Mucosa of stomach (tissue), 1 donor: ENCODE data around the gene FHIP1A.

Experiments
- H3K27me3 ChIP-seq: one replicate; pipeline ENCODE4 v1.7.0; 2013; ENCODE audit warnings: mild to moderate bottlenecking, low read length; ENCODE audit not compliant: control insufficient read depth, insufficient read depth
- H3K36me3 ChIP-seq: one replicate; pipeline ENCODE4 v1.7.0; 2013; ENCODE audit warnings: low read length; ENCODE audit not compliant: control insufficient read depth, insufficient read depth
- H3K4me1 ChIP-seq: one replicate; pipeline ENCODE4 v1.7.0; 2013; ENCODE audit warnings: mild to moderate bottlenecking, low read length; ENCODE audit not compliant: control insufficient read depth, insufficient read depth
- H3K4me3 ChIP-seq: one replicate; pipeline ENCODE4 v1.7.0; 2013; ENCODE audit warnings: low read length
- H3K9ac ChIP-seq: one replicate; pipeline ENCODE4 v1.7.0; 2013; ENCODE audit warnings: mild to moderate bottlenecking, low read length, moderate library complexity
- H3K9me3 ChIP-seq: one replicate; pipeline ENCODE4 v1.7.0; 2013; ENCODE audit warnings: mild to moderate bottlenecking, low read length, moderate library complexity; ENCODE audit not compliant: control insufficient read depth
- donor health status: Pancreatic carcinoma.

Gene FHIP1A

DNA sequence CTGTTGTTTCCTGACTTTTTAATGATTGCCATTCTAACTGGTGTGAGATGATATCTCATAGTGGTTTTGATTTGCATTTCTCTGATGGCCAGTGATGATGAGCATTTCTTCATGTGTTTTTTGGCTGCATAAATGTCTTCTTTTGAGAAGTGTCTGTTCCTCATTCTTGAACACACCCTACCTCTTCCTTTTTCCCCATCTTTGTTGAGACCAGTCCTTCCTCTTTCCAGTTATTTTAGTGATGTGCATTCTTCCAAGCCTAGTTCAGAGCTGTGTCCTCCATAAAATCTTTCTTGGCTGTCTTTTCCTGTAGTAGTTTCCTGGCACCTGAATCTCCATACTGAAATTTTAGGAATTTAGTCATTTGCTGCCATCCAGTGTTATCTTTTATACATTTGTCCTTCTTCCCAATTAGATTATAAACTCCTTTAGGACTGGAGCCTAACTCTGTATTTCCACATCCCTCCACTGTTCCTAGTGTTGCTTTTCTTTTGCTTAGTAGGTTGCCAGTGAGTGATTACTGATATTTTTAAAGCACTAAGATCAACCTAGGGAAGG, 11.4 kb downstream of the FHIP1A start:
- no peaks in the 10 kb centered on the region for H3K36me3 ChIP-seq
- no peak overlapping the region for H3K4me3 ChIP-seq
- no peaks in the 10 kb centered on the region for H3K9me3 ChIP-seq
- H3K4me1 ChIP-seq, result peaks cover 15% of the 10 kb centered on the region
- H3K27me3 ChIP-seq, result no peaks in the 10 kb centered on the region
- no peak overlapping the region for H3K9ac ChIP-seq

DNA sequence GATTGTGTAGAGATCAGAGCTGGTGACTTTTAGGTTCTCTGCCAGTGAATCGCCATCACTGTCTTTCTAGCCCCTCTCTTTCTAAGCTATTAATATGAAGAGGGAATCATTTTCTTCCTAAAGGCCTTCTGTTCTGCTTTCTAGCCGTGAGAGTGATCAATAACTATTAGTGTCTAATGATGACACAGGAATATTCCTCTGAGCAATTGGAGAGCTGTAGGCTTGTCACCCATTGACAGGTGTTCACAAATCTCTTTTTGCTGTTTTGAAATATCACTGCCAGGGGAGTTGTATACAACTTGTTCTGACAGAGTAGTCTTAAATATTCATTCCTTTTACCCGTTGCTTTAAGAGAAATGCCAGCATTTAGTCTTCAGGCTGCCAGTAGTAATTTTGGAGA, 13.9 kb downstream of the FHIP1A start:
- H3K4me3 ChIP-seq, result no peak overlapping the region
- H3K36me3 ChIP-seq, result no peaks in the 10 kb centered on the region
- no peaks in the 10 kb centered on the region for H3K27me3 ChIP-seq
- no peak overlapping the region for H3K9ac ChIP-seq
- peaks cover 10% of the 10 kb centered on the region for H3K4me1 ChIP-seq
- H3K9me3 ChIP-seq, result no peaks in the 10 kb centered on the region

DNA sequence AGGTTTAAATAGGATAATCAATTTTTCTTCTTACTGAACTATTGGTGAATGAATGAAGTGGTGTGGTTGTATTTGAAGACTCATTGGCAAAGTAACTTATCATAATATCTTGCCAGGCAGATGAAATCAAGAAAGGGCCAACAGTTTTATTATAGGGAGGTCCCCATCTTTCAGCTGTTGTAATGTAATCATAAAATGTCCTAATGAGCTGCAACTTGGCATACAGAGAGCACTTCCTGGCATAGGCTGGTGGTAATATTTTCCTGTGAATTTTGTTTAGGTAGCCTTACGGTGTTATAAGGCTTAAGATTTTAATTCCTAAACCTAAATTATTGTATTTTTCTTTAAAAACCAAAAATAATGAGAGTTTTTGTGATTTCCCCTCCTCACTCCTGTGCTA, 17.5 kb downstream of the FHIP1A start:
- Histone ChIP-seq H3K4me3 (no peak overlapping the region), H3K9ac (no peak overlapping the region), H3K4me1 (peaks cover 9% of the 10 kb centered on the region), H3K27me3 (no peaks in the 10 kb centered on the region), H3K9me3 (no peaks in the 10 kb centered on the region), H3K36me3 (no peaks in the 10 kb centered on the region)

DNA sequence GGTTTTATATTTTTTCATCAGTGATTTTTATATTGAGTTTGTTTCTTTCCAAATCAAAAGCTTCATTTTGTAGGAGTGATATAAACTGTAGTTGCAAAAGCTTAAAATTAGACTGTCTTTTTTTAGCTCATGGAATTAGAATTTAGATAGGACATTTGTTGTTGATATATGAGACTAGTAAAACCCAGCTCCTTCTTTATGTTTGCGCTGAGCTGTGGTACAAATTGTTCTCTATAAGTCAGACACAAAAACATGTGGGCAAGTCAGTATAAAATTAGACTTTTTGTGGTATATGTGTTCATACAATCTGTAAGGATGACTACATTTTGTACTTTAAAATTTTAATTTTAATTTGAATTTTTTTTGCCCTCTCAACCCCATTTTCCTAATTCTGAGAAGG, 18.3 kb downstream of the FHIP1A start:
- no peak overlapping the region for H3K9ac ChIP-seq
- H3K9me3 ChIP-seq, result no peaks in the 10 kb centered on the region
- no peaks in the 10 kb centered on the region for H3K36me3 ChIP-seq
- no peak overlapping the region for H3K4me3 ChIP-seq
- H3K27me3 ChIP-seq, result no peaks in the 10 kb centered on the region
- peaks cover 9% of the 10 kb centered on the region for H3K4me1 ChIP-seq

DNA sequence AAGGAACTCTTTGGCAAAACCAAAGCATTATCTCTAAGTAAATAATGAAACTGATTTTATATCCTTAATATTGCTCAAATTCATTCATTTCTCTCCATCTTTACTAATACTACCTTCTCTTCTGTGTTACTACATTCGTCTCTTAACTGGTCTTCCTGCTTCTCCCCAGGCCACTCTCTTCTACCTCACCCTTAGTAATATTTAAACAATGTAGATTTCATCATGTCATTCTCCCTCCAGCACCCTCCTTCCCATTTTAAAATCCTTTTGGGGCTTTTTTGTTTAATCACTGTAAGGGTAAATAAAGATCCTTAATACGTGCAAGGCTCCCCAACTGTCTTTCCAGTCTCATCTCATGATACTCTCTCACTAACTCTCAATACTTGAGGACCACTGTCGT, 19.4 kb downstream of the FHIP1A start:
- Histone ChIP-seq H3K36me3 (no peaks in the 10 kb centered on the region), H3K9ac (no peak overlapping the region), H3K4me1 (peaks cover 9% of the 10 kb centered on the region), H3K9me3 (no peaks in the 10 kb centered on the region), H3K4me3 (no peak overlapping the region), H3K27me3 (no peaks in the 10 kb centered on the region)

DNA sequence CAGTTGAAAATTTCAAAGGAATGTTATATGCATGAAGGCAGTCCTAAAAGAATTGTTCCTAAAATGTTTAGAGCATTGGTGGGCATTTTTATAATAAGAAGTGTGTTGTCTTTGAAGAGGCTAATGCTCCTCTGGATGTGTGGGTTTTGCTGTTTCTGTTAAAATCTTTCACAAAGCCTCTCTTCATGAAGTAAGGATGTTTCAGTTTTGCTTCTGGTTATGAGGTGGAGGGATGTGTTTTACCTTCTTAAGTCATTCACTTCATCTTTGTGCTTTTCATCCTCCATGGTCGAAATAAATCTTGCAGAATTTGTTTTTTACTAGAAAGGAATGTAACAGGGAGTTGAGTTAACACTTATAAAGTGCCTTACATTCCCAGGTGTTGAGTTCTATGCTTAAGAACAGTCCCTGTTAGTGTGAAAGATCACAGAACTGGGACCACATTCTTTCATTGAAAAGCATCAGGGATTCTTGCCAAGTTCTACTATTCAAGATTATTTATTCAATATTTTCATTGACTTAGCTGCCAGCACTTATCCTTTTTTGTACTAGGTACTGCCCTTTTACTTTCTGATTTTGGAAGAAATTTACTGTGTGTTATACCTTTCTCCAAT, 21.1 kb downstream of the FHIP1A start:
- H3K9me3 ChIP-seq, result no peaks in the 10 kb centered on the region
- H3K4me3 ChIP-seq, result no peak overlapping the region

DNA sequence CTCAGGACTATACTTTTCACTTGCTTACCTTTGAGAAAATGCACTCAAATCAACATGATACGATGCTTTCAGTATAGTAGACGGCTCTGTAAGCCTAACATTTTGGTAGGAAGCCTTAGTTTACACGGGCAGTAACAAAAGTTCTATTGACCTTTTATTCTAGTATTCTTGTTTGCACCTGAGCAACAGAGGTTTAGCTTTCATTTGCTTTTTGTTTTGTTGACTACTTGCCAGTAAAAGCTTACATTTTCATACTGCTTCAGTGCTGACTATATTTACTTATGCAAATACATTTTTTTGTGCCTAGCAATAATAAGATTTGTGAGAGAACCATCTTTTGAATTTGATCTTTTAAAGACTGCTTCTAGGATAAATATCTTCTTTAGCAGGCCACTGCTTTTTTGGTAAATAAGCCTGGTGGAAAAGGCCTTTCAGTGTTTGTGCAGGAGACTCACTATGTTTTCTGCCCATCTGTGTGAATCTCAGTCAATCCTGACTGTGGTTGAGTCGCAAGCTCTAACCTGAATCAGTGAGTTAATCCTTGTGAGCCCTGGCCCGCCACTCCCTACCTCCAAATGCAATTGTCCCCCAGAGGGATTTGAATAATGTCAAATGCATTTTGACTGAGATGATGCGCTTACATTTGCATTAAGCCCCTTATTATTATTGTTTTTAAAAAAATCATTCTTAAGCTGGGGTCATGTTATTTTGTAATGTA, 21.9 kb downstream of the FHIP1A start:
- Histone ChIP-seq H3K9ac (no peak overlapping the region), H3K4me1 (peaks cover 9% of the 10 kb centered on the region), H3K9me3 (no peaks in the 10 kb centered on the region), H3K36me3 (no peaks in the 10 kb centered on the region), H3K27me3 (no peaks in the 10 kb centered on the region), H3K4me3 (no peak overlapping the region)

More for the DNA sequence above, 21.1 kb downstream of the FHIP1A start:
- Histone ChIP-seq H3K9ac (no peak overlapping the region), H3K4me1 (peaks cover 9% of the 10 kb centered on the region), H3K36me3 (no peaks in the 10 kb centered on the region), H3K27me3 (no peaks in the 10 kb centered on the region)

DNA sequence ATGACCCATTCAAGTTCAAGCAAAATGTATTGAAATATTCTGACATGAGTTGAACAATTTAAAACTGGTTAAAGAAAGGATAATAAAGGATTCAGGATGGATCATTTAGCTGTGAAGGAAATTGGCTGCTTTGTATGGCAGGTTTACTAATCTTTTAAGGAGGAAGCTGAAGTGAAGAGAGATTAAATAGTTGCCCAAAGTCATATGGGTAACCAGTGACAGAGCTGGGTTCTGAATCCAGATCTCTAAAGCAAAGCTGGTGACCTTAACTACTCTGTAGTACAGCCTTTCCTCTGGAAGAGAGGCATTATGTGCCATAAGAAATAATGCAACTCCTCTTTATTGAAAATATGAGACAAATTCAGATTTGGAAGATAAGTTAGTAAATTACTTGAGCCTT, 22.8 kb downstream of the FHIP1A start:
- H3K4me3 ChIP-seq, result no peak overlapping the region
- no peaks in the 10 kb centered on the region for H3K27me3 ChIP-seq
- H3K36me3 ChIP-seq, result no peaks in the 10 kb centered on the region
- no peak overlapping the region for H3K9ac ChIP-seq
- peaks cover 9% of the 10 kb centered on the region for H3K4me1 ChIP-seq
- H3K9me3 ChIP-seq, result no peaks in the 10 kb centered on the region

DNA sequence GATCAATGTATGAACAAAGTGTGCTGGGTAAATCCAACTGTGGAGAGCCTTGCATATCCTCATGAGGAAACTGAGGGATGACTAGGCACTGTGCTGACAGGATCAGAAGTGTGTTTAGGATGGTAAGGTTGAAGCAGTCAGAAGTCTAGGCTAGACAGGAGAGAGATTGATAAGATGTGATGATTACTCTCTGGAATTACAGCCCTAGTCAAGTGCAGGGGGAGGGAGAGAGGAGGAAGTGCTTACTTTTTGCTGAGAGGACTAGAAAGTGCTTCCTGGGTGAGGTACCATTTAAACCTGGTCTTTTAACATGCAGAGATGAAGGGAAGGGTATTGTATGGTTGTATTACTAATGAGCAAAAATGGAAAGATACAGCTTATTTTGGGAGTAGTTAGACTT, 23.7 kb downstream of the FHIP1A start:
- no peak overlapping the region for H3K9ac ChIP-seq
- H3K4me1 ChIP-seq, result peaks cover 9% of the 10 kb centered on the region
- H3K27me3 ChIP-seq, result no peaks in the 10 kb centered on the region
- H3K4me3 ChIP-seq, result no peak overlapping the region
- no peaks in the 10 kb centered on the region for H3K9me3 ChIP-seq
- no peaks in the 10 kb centered on the region for H3K36me3 ChIP-seq

DNA sequence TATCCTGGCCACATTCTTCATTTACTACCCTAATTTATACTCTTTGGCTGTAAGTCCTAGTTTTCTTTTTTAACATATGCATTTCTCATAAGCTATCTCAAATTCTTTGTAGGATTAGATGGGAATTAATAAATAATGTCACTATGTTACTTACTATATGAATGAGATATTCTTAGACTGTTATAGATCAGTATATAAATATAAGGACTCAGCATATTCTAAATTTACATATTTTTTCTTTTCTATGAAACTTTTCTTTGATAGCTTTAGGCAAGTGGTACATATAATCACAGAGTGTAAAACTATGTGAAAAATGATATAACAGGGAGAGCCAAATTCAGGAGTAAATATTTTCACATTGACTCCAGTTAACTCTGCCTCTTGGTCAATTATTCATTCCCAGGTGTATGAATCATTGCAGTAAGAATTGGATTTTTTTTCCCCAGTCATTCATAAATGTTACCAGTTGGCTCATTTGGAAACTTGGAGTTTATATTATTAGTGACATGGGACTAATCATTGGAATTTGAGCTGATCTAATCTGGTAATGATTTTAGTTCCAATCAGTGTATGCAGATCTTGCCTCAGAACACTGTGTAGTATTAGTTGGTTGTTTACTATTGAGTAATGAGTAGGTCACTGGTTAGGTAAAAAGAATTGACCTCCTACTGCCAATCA, 25.3 kb downstream of the FHIP1A start:
- no peaks in the 10 kb centered on the region for H3K36me3 ChIP-seq
- H3K4me3 ChIP-seq, result no peak overlapping the region
- no peak overlapping the region for H3K9ac ChIP-seq
- no peaks in the 10 kb centered on the region for H3K27me3 ChIP-seq
- peaks cover 9% of the 10 kb centered on the region for H3K4me1 ChIP-seq
- H3K9me3 ChIP-seq, result no peaks in the 10 kb centered on the region

DNA sequence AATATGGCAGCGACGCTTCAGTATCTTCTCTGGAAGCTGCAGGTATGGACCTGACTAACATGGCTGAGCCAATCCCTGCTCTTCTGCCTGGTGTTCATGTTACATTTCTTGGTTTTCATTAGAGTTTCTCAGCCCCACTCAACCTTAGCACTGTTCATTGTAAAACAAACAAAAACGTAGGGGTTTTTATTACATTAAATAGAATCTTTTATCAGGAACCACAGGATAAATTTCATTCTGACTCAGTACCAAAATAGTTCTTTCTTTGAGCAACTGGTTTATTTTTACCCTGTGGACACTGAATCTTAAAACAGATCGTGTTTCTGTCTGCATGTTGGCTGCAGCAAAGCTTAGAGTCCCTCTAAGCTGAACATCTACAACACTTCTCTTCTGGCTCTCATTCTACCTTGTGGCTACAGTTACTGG, 27.1 kb downstream of the FHIP1A start:
- peaks cover 1% of the 10 kb centered on the region for H3K4me1 ChIP-seq
- no peaks in the 10 kb centered on the region for H3K27me3 ChIP-seq
- no peak overlapping the region for H3K9ac ChIP-seq
- H3K4me3 ChIP-seq, result no peak overlapping the region
- no peaks in the 10 kb centered on the region for H3K36me3 ChIP-seq
- H3K9me3 ChIP-seq, result no peaks in the 10 kb centered on the region

DNA sequence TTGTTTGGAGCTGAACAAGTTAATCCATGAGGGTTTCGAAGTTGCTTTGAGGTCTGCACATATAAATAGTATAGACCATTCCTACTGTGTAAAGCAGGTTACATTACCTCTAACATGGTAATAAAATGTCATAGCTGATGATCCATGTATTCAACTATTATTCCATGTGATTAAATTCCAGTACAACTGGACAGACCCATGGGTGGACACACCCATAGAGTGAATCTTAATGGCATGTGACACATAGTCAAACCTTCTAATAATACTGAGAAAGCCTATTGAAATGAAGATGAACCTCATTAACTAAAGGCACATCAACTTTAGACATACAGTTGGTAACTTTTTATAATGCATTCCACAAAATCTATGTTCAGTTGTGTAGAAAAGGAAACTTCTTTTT, 28.5 kb downstream of the FHIP1A start:
- Histone ChIP-seq H3K36me3 (no peaks in the 10 kb centered on the region), H3K27me3 (no peaks in the 10 kb centered on the region), H3K4me3 (no peak overlapping the region), H3K9ac (no peak overlapping the region), H3K9me3 (no peaks in the 10 kb centered on the region), H3K4me1 (no peaks in the 10 kb centered on the region)
